Measurements from ENCODE around the gene SEL1L.
"Not testable (repeated sequence)": the region's sequence is repeated elsewhere in the genome, so short reads cannot be mapped to it uniquely, and the experiment has no call there.

SEL1L gene

DNA sequence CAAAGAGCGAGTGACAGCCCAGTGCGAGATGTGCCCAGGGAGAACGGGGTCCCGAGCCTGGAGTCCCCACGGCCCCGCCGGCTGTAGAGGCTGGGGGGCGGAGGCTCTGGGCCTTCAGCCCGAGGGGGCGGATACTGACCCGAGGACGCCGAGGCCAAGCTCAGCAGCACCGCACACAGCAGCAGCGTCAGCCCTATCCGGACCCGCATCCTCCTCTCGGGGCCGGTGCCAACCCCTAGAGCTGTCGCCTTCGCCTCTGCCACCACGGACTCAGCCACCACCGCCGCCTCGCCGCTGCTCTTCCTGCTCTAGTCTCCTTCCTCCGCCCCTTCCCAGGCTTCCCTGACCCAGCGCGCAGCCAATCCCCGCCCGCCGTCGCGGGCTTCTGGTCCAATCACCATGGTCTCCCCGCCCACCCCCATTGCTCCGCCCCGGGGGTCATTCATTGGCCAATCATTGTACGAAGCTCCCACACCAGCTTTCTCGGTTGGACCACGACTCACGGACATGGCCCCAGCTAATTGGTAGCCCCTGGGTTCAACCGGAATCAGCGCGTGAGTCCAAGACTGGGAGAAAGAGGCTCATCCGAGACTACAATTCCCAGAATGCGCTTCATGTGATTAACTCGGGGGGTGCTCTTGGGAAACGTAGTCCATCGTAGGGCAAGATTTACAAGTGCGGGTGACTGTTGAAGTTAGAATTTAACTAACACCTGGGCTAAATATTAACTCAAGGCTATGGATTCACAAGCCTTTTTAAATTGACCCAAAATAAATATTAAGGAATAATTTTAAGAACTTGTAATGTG, at the start of gene SEL1L:
Gene SEL1L (minus strand): TSS at position 318 of the 808 bp plus-strand sequence. CDS start 109 bp downstream, at position 209.
- peak; percentile 94 to 99 for DNase-seq

DNA sequence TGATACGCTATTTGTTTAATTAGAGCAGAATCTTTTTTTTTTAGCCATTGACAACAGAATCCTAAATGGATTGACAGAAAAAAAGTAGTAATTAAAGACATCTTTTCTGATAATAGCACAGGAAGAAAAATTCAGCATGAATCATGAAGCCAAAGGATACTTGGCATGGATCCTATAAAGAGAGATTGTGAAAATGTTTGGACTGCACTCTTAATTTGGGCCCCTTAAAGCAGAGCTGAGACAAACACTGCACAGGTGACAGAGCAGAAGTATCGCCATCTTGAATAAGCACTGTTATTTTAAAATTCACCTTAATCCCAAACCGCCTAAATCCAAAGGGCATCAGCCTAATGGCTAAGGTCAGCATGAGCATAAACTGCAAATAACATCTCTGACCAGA, 48.8 kb upstream of the SEL1L start:
- no peak for DNase-seq

DNA sequence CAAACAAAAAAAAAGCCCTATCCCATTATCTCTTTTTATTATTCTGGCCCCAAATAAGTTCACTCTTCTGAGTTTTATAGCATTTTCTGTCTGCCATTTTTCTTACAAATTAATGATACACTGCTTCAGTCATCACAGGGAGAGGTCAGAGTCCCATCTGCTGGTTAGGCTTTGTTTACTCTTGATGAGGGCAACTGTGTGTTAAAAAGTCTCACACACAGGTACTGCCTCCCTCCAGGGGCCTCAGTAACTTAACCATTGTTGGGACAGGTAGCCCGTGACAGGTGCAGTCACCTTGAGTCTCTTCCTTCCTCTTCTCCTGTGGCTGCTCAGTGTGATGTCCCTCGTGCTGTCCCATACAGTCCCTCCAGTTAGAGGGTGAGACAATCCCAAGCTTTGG, 45.5 kb upstream of the SEL1L start:
- DNase-seq: no peak

DNA sequence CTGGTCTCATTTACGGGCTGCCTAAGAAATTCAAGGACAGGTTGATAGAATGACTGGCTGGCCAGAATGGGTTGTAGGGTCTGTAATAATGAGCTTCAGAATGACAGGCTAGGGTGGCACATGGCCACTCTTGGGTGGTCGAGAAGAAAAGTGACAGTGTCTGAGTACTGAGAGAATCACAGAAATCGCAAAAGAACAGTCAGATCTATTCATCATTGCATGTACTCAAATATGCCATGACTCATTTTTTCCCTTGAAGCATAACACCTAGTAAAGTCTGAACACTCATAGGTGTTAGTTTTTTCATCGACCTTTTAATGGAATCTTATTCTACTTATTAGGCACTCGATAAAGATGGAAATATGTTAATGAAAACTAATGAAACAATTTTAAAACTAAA, 37.8 kb upstream of the SEL1L start:
- no peak for DNase-seq

DNA sequence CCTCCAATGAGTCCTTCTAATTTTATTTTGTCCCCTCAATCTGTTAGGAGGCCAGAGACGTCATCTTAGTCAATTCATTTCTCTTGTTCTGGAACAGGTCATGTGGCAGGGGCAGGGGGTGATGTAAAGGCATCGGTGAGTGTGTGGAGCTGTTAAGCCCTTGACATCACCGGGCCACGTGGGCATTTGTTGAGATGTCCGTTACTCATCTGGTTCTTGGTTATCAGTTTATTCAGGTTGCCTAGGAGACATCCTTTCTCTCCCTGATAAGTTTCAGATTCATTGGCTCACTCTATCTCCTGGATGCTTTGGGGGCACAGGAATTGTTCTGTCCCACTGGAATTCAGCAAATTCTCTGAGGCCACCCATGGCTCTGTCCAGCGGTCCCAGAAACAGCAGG, 33.6 kb upstream of the SEL1L start:
- DNase-seq: no peak

DNA sequence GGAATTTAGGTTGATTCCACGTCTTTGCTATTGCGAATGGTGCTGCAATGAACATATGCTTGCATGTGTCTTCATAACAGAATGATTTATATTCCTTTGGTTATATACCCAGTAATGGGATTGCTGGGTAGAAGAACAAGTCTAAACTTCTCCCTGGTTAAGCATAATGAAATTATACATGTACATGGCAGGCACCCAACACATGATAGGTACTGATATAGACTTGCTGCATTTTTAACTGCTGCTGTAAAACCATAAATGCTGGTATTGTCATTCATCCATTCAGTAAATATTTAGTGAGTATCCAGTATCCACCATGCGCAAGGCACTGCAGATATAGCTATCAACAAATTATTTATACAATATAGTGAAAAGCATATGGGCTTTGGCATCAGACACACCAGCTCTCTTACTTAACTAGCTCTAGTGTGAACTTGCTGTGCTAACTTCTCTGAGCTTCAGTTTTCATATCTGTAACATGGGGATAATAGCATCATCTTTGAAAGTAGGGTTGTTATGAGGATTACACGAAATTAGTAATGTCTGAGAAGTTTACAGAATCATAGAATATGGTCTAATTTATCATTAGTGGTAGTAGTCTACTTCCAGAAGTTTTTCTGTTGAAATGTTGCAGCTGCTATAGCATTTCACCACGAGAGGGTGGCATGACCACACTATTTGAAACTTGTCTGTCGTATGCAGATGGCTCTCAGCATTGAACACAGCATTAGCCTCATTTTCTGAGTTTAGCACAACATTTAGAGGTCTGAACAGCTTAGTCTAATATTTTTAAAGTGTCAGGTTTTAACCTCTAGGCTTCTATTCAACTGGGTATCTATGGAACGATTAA, 32.0 kb upstream of the SEL1L start:
- no peak for DNase-seq

DNA sequence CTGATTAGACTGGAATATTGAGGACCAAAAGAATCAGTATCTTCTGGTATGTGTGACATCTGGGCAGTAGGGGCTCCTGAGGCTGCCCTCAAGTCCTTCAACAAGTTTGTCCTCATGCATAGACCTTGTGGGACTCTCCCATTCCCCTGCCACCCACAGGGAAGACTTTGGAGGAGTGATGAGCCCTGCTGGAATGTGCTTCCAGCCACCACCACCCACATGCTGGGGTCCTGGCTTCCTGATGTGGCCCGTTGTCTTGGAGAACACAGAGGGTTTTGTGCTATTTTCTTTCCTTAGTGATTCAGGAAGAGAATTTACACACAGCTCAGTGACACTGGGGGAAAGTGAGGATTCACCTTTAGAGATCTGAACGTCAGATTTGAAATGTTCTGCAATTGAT, 29.2 kb upstream of the SEL1L start:
- DNase-seq: no peak

DNA sequence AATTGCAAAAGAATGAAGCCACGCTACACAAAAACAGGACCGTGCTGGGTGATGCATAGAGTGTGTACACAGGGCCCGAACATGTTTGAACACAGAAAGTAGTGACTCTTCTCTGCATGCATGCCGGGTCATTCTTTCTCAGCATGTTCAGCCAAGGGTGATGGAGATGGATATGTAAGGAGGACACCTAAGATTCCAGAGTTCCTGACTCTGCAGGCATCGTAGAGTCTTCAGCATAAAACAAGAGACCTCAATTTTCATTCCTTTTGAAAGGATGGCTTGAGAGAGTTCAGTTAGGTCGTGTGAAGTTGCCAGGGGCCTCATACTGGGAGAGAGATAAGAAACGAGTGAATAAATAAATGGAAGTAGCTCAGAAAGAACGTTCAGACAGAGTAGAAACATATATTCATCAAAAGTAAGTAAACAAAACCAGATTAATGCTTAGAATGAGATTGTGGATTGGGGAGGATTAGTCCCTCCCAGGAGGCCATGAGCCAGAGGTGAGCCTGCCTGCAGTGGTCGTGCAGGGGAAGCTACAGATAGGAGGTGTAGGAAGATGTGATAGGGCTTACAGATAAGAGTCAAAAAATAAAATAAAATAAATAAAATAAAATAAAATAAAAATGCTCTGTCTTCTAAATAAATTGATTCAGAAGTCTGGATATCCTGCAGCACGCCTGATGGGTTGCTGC, 27.6 kb upstream of the SEL1L start:
- DNase-seq: no peak

DNA sequence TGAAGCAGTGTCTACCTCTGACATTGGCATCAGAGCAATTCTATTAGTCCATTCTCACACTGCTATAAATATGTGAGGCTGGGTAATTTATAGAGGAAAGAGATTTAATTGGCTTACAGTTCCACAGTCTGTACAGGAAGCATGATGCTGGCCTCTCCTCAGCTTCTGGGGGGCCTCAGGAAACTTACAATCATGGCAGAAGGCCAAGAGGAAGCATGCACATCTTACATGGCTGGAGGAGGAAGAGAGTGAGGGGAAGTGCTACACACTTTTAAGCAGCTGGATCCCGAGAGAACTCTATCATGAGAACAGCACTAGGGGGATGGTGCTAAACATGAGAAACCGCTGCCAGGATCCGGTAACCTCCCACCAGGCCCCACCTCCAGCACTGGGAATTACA, 25.7 kb upstream of the SEL1L start:
- DNase-seq: no peak

DNA sequence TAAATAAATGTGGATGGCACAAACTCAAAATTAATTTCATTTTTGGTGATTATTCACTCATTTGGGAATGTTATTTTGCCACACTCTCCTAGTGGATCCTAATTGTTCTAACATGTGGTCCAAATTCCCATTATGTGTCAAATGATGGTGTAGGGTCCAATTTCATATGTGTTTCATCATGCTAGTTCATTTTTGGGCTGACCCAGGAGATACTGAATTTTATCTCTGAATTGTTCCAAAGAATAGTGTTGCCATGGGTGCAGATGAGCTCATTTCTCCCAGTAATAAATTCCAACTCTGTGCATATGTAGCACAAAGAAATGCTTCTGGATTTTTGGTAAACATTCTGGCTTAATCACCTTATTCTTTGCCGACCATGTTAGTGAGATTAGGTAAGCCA, 23.5 kb upstream of the SEL1L start:
- no peak for DNase-seq

DNA sequence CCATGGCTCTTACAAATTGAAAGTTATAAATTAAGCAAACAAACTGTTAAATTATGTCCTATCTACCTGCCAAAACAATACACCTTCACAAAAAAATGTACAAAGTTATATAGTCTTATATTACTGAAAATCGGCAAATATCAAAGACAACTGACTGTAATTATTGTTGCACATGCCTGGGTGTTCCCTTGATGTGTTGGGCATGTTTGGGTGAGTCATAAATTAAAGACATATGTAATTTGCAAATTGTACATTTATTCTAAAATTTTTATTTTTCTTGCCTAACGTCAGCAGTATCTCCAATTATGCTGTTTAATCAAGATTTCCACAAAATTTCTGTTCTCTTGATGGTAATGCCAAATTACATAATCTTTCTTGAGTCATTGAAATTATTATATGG, 22.0 kb upstream of the SEL1L start:
- no peak for DNase-seq

DNA sequence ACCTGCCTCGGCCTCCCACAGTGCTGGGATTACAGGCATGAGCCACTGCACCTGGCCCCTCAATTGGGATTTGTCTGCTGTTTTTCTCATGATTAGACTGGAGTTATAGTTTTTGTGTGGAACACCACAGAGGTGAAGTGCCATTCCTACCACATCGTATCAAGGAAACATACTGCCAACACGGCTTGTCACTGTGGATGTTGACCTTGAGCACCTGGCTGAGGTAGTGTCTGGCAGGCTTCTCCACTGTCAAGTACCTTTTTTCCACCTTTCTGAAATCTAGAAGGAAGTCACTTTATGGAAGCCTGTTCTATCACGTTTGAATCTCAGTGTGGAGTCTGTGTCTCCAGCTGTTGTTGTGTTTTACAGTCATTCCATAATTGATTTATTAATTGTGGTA, 21.4 kb upstream of the SEL1L start:
- no peak for DNase-seq

DNA sequence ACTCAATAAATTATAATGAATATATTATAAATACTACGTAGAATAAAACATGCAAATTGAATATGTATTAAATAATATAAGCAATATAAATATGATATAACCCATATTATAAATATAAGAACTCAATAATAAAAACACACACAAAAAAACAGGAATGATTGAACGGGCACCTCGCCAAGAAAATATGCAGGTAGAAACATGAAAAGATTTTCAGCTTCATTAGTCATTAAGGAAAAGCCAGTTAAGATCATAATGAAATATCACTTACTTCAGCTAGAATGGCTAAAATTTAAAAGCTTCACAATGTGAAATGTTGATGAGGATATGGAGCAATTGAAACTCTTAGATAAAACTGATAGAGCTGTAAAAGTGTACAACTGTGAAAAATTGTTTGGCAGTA, 17.8 kb upstream of the SEL1L start:
- DNase-seq: no peak

DNA sequence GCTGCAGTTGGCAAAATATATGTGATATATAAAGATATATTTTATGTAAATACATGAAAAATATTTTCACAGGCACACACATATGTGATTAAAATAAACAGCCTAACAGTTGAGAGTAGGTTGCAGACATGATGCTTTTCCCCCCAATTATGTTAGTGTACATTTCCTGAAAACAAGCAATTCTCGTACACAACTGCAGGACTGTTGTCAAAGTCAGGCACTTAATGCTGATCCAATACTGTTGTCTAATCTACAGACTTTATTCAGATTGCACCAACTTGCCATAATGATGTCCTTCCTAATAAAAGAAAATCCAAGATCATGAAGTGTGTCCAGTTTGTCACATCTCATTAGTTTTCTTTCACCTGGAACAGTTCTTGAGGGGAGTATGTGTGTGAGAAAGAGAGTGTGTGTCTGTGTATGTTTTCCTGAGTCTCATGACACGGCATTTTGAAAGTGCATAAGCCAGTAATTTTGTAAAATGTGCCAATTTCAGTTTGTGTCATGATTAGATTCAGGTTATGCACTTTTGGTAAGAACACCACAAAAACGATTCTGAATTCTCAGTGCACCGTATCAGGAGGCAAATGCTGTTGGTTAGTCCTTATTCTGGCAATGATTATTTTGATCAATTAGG, 16.5 kb upstream of the SEL1L start:
- DNase-seq: no peak

DNA sequence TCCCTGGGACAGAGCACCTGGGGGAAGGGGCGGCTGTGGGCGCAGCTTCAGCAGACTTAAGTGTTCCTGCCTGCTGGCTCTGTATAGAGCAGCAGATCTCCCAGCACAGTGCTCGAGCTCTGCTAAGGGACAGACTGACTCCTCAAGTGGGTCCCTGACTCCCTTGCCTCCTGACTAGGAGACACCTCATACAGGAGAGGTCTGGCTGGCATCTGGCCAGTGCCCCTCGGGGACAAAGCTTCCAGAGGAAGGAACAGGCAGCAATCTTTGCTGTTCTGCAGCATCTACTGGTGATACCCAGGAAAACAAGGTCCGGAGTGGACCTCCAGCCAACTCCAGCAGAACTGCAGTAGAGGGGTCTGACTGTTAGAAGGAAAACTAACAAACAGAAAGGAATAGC, 7.6 kb upstream of the SEL1L start:
- not testable (repeated sequence) for DNase-seq

DNA sequence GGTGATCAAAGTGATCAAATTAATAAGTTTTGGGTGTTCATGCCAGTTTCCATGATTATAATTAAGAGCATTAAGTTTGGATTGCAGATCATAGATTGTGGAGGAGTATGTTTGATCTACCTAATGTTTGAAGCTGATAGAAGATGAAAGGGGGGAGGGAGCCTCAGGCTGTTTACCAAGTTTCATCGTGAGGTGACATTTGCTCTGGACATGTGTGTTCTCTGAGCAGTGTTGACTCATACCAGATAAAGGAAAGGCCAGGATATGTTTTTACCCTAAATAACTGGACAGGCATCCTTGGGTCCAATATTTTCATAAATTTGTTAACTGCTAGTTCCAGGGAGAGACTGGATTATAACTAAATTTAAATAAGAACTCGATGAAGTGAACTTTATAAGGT, 3.5 kb upstream of the SEL1L start:
- no peak for DNase-seq

DNA sequence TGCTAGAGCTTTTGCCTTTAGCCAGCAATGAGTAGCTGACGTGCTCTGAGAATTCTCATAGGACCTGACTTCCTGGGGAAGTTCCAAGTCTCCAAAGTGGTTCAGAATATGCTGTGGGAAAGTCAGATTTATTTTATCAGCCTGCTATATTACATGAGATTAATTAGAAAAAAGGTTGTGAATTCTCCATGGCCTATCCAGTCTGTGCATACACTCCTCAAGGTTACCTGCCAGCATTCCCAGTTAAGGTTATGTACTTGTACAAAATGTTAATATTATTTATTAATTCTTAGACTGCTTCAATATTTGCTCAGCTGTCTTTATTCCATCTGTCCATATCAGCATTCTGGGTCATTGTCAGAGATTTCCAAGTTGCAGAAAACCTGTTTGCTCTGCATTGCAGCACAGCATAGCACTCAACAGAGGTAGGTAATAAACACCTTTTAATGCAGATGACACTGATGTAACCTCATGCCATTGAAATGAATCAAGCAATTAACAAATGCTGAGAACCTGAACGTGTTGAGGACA, 2.7 kb upstream of the SEL1L start:
- DNase-seq: no peak

DNA sequence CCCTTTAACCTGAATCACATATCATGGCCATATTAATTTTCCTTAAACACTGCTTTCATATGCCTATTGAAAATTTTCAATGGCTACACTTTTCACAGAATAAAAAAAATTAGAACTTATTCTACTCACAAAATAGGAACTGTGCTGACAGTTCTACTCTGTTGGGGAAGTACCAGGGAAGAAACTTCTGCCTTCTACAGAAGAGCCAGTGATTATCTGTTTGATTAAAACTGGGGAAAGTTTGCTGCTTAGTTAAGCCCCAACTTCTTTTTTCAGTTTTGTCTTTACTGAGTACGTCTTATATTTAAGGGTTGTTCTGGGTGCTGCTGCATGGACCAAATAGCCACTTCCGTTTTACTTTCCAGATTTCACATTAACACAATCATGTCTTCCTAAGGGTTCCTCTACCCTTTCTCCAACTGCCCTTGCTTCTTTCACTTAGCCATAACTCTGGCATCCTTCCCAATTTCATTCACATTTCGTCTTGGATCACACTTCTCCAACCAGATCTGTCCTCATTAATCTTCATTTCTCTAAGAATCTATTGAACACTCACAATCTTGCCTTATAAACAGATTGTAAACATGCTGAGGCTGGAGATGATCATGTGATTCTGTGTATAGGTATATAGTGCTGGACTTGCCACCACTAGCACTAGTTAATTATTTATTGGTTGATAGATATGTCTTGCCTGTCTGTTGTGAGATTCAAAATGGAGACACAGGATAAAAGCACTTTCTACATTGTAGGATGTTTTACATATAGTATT, 1.9 kb upstream of the SEL1L start:
- peak in 1 of 2 donors; percentile 9 for DNase-seq

DNA sequence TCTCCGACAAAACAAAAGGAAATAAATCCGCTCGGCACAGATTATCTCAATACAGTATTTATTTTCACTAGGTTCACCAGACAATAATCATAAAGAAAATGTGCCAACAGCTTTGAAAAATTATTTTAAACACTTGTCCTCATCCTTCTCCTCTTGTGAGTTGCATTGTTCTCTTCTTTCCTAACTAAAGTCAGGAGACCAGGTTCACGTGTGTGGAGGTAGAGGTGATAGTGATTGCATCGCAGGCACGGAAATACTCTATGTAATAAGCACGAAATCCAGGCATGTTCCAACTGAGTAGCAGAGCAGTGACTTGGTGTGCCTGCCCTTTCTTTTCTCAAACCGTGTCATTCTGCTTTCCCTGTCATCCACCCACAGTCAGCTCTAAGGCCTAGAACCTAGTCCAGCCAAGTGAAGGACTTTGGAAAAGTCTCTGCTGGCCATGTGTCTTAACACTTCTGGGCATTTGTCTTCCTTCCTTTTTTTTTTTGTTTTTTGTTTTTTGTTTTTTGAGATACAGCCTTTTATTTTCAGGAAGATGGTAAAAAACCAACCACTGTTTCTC, 939 bp upstream of the SEL1L start:
- DNase-seq: no peak

DNA sequence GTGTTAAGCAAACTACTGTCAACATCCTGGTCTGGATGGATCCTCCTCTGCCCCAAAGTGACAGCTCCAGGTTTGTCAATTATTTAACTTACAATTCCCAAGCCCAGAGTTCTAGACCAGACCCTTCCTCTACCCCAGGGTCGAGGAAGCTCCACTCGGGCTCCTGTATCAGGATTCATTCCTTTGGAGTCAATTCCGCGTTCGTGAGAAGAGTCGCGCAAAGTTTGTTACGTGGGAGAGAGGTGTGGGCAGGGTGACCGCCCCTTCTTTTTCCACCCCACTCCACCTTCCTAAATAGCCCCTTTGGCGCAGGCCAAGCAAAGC, 479 bp downstream of the SEL1L start:
- DNase-seq: no peak

DNA sequence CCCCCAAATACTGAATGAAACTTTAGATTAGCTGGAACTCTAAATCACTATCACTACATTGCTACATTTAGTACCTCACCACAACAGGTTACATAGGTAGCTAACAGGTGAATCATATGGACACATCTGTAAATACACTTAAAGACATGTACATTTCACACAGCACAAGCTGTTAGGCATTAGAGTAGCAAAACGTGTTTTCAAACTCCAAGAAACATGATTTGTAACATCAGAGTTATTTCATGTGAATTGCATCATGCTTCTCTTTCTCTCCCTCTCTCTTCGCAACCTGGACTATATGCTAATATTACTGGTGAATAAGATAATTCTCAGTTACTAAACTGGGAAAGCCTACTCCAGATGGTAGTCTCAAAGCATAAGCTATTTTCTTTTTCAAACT, 4.3 kb downstream of the SEL1L start:
- DNase-seq: no peak

DNA sequence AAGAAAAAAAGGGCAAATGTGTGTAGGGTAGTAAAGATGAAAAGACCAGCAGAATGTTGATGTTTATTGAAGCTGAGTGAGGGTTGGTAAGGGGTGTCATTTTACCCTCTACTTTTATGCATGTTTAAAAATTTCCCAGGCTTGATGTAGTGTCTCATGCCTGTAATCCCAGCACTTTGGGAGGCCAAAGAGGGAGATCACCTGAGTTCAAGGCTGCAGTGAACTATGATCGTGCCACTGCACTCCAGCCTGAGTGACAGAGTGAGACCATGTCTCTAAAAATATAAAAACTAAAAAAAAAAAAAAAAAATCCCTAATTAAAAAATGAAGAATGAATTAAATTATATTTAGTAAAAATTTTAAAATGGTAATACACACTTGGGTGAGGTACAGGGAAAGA, 8.5 kb downstream of the SEL1L start:
- no peak for DNase-seq

Measured in bone marrow (tissue), 2 donors.